GM18499 (cell line): ENCODE measurements around the gene ANKS1B.
"Not testable (repeated sequence)": the region's sequence is repeated elsewhere in the genome, so short reads cannot be mapped to it uniquely, and the experiment has no call there.

Source experiments
- ATAC-seq: cut with Tn5 transposase; IDR thresholded peaks from one replicate; pipeline ENCODE4 v1.9.1; 2021; ENCODE audit warnings: moderate number of reproducible peaks; ENCODE audit not compliant: insufficient read depth, unreplicated experiment

The ANKS1B gene

DNA sequence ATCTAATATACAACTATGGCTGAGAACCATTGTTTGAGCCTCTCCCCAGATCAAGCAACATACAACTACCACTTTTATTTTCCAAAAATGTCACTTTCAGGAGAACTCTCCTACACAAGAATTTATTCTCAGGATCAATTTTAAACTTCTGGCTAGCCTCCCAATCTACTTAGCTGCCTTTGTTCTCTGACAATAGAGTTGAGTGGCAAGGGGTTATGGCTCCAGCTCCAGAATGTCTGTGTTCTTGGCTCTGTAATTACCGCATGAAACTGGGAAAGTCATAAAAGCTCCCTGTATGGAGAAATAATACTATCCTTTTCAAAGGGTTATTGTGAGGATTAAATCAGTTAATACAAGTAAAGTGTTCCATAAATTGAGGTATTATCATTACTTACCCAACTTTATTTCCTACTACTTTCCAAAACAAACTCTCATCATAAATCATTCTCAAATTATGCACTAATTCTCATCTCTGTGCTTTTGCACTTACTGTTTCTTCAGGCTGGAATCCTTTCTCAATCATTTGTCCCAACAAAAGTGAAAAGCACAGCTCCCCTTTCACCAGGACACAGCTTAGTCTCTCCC, 215.2 kb downstream of the ANKS1B start:
- no peak for ATAC-seq

DNA sequence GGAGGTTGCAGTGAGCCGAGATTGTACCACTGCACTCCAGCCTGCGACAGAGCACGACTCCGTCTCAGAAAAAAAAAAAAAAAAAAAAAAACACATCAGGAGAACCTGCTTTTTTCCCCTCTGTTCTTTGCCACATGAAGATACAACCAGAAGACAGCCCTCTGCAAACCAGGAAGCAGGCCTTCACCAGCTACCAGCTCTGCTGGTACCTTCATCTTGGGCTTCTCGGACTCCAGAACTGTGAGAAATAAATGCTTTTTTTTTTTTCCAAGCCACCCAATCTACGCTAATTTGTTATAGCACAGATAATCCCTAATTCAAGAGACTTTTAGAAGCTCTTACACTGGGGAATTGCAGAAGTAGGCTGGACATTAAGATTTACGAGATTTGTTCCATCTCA, 216.0 kb downstream of the ANKS1B start:
- no peak for ATAC-seq

GRCh38 chr12:99767809-99768208, 216.9 kb downstream of the ANKS1B start:
- no peak for ATAC-seq

- ATAC-seq, result no peak
Observed at GRCh38 chr12:99766408-99766807, 218.3 kb downstream of the ANKS1B start.

- ATAC-seq, result no peak
Observed at GRCh38 chr12:99765469-99766114, 219.1 kb downstream of the ANKS1B start.

GRCh38 chr12:99759444-99759843, 225.3 kb downstream of the ANKS1B start:
- no peak for ATAC-seq

GRCh38 chr12:99758997-99759396, 225.7 kb downstream of the ANKS1B start:
- no peak for ATAC-seq

GRCh38 chr12:99752740-99753139, 232.0 kb downstream of the ANKS1B start:
- ATAC-seq, result no peak

DNA sequence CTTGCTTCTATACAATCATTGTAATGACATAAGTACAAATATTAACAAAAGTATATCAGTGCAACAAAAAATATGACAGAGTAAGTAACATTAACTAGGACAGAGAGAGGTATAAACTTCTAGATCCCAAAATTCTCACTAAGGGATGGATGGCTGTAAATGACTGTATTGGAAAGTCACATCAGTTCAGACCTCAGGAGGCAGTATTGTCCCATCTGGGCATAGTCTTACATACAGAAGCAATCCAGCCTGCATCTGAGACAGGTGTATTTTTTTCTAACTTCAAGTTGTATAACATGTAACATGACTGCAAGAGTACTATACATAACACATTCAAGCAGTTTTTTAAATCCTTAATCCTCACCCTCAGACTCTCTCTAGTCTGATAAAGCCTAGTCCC, 238.2 kb downstream of the ANKS1B start:
- no peak for ATAC-seq

DNA sequence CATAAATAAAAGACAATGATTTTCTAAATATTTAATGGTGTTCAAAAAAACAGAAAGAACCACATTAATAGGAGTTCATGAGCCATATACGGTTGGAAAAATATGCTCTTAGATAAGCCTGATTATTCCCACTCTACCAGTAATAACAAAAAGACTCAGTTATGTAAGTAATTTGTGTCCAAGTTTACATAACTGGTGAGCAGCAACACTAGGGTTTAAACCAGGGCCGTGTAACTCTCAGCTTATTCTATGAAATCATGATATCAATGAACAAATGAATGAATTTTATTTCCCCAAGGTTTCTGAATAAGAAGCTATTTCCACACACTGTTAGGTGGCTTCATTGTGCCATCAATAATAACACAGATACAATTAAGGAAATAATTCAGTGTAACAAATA, 238.8 kb downstream of the ANKS1B start:
- no peak for ATAC-seq

GRCh38 chr12:99745121-99745520, 239.6 kb downstream of the ANKS1B start:
- ATAC-seq, result no peak

DNA sequence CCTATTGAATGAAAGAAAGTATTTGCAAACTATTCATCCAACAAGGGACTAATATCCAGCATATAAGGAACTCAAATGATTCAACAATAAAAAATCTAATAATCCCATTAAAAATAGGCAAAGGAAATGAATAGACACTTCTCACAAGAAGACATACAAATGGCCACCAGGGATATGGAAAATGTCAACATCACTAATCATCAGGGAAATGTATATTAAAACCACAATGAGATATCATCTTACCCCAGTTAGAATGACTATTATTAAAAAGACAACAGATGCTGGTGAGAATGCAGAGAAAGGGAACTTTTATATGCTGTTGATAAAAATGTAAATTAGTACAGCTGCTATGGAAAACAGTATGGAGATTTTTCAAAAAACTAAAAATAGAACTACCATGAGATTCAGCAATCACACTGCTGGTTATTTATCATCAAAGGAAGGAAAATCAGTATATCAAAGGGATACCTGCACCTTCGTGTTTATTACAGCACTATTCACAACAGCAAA, 247.9 kb downstream of the ANKS1B start:
- no peak for ATAC-seq

GRCh38 chr12:99732131-99732530, 252.6 kb downstream of the ANKS1B start:
- no peak for ATAC-seq

GRCh38 chr12:99722690-99723486, 261.8 kb downstream of the ANKS1B start:
- no peak for ATAC-seq

- ATAC-seq, result no peak
Observed at GRCh38 chr12:99721715-99722275, 262.9 kb downstream of the ANKS1B start.

- ATAC-seq, result not testable (repeated sequence)
Observed at GRCh38 chr12:99720083-99720465, 264.7 kb downstream of the ANKS1B start.

- not testable (repeated sequence) for ATAC-seq
Observed at GRCh38 chr12:99719411-99720082, 265.2 kb downstream of the ANKS1B start.

GRCh38 chr12:99715841-99716510, 268.8 kb downstream of the ANKS1B start:
- not testable (repeated sequence) for ATAC-seq

DNA sequence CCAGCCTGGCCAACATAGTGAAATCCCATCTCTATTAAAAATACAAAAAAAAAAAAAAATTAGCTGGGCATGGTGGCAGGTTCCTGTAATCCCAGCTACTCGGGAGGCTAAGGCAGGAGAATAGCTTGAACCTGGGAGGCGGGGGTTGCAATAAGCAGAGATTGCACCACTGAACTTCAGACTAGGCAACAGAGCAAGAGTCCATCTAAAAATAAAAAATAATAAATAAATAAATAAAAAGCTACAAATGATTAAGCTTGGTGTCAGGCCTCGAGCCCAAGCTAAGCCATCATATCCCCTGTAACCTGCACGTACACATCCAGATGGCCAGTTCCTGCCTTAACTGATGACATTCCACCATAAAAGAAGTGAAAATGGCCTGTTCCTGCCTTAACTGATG, 269.8 kb downstream of the ANKS1B start:
- not testable (repeated sequence) for ATAC-seq

DNA sequence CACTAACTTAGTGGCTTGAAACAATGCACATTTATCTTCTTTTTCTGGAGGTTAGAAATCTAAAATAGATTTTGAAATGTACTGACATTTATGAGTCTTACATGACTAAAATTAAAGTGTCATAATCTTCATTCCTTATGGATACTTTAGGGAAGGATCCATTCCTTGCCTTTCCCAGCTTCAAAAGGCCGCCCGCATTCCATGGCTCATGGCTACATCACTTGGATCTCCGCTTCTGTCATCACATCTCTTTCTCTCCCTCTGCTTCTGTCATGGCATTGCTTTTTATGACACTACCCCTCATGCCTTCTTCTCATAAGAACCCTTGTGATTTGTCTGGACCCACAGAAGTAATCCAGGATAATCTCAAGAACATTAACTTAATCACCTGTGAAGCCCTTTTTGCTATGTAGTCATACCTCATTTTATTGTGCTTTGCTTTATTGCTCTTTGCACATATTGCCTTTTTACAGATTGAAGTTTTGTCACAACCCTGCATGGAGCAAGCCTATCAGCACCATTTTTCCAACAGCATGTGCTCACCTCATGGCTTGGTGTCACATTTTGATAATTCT, 270.7 kb downstream of the ANKS1B start:
- ATAC-seq, result no peak
